Psoas muscle (tissue), 8 donors: Measurements from ENCODE around the gene SRSF5. TPM values are rescaled to one million over a fixed set of nuclear protein-coding genes. Genes with fewer than 3 reads are reported as not detected.

ENCODE experiments used
- ATAC-seq, 4 donors: fragments of 200-7000 bp; cut with Tn5 transposase; one replicate each; pipeline ENCODE4 v1.9.1; 2020; ENCODE audit warnings: moderate library complexity in 3 of 4, mild to moderate bottlenecking in 2 of 4
- DNase-seq, 2 donors: peaks; one replicate each; pipeline ENCODE4 v3.0.0-alpha.2; 2020
- H3K27ac ChIP-seq: fragments of 200-600 bp; one replicate; pipeline ENCODE4 v1.8.0; 2022
- H3K27me3 ChIP-seq, 3 donors: fragments of 200-600 bp in 1 of 3; one replicate each; pipeline versions ENCODE4 v1.6.1 to v1.8.0; 2013 to 2022; ENCODE audit warnings: low read length in 2 of 3, mild to moderate bottlenecking in 2 of 3, moderate library complexity in 1 of 3; ENCODE audit not compliant: insufficient read depth in 3 of 3
- H3K36me3 ChIP-seq, 2 donors: fragments of 200-600 bp in 1 of 2; one replicate each; pipeline versions ENCODE4 v1.6.1 to v1.8.0; 2013 to 2022; ENCODE audit warnings: low read depth in 1 of 2, mild to moderate bottlenecking in 1 of 2, moderate library complexity in 1 of 2; ENCODE audit not compliant: insufficient read depth in 1 of 2
- H3K4me1 ChIP-seq: fragments of 200-600 bp; one replicate; pipeline ENCODE4 v1.8.0; 2022
- H3K4me3 ChIP-seq: fragments of 200-600 bp; one replicate; pipeline ENCODE4 v1.8.0; 2022; ENCODE audit warnings: mild to moderate bottlenecking
- H3K9me3 ChIP-seq: fragments of 200-600 bp; one replicate; pipeline ENCODE4 v1.8.0; 2022
- CTCF ChIP-seq: fragments of 200-600 bp; IDR thresholded peaks from one replicate; pipeline ENCODE4 v1.8.0; 2022; ENCODE audit warnings: antibody characterized with exemption
- WGBS, 3 donors: extraction: QIAGEN DNeasy Blood & Tissue Kit; methylation state at CpG; one replicate each; pipeline versions ENCODE4 v1.1.6 to v1.1.7; 2013; 5-methylcytosine and 5-hydroxymethylcytosine counted together
- intact Hi-C, 2 donors: fragments of 100-400 bp; cut with DNase I; formaldehyde crosslinking; loops; one replicate each; pipeline versions ENCODE4 v1.11.0 to v1.14.2; 2022
- polyA plus RNA-seq, 3 donors: library from polyadenylated mRNA; stranded (reverse); fragments of 200-250 nt; gene quantifications; one replicate each; pipeline ENCODE4 v1.2.3, GENCODE V29; 2013
- total RNA-seq, 4 donors: library from RNA; stranded (reverse); fragmentation: NEBNext Ultra II Directional in 2 of 4; extraction: Animal tissue kit (Norgen Biotek cat#: 25700) in 2 of 4; gene quantifications; one replicate each; pipeline versions ENCODE4 v1.2.1 to v1.2.4, GENCODE V29; 2021 to 2023
- donor health status: healthy with polysubstance abuse.
- donor health status: DM: no; HTN: no; CAD: no; lungs with moderate emphysema.
- donor health status: Bipolar disorder and iron deficiency.
- donor health status: healthy.
- donor health status: DM: yes; HTN: yes; CAD: no.
- donor health status: DM: no; HTN: no; CAD: no.
- donor health status: DM: no; HTN: no; CAD: no.
- donor health status: DM: yes; HTN: yes; CAD: no.

Gene SRSF5
- total and polyA plus RNA-seq, 7 donors: 72.7 to 171 (median 103) TPM

GRCh38 chr14:69795691-69796090 lies 28.7 kb downstream of the SRSF5 start:
- WGBS, 3 donors: 66 to 86% (median 85%) methylated on average over 4 of the region's 4 CpGs
- intact Hi-C loops: no loop called here
- no peak for TF ChIP-seq CTCF
- Histone ChIP-seq H3K9me3 (no peaks in the 10 kb centered on the region), H3K36me3 (no peaks in the 10 kb centered on the region), H3K27ac (no peak overlapping the region), H3K27me3 (no peaks in the 10 kb centered on the region), H3K4me3 (no peak overlapping the region), H3K4me1 (no peaks in the 10 kb centered on the region)
- DNase-seq (no peak), ATAC-seq (no peak)

- no peak for DNase-seq
- Histone ChIP-seq H3K4me1 (no peaks in the 10 kb centered on the region), H3K4me3 (no peak within 1 kb of the TSS), H3K9me3 (no peaks in the 10 kb centered on the region), H3K27me3 (no peaks in the 10 kb centered on the region), H3K27ac (no peak within 1 kb of the TSS), H3K36me3 (no peaks in the 10 kb centered on the region)
- intact Hi-C loops: no loop called here
- 91 to 92% (median 92%) methylated on average over 11 of the region's 11 CpGs for WGBS, 3 donors
- no peak for ATAC-seq
- no peak for TF ChIP-seq CTCF
These were observed 30.0 kb downstream of the SRSF5 start, which contains the start of gene SLC10A1 for GRCh38 chr14:69796797-69797500. SLC10A1 (minus strand) TSS chr14:69797241; CDS start chr14:69797155, 86 bp downstream.

- 79 to 88% (median 84%) methylated on average over 5 of the region's 5 CpGs for WGBS, 3 donors
- intact Hi-C loops: no loop called here
- no peak for ATAC-seq
These were observed 30.8 kb downstream of the SRSF5 start for GRCh38 chr14:69797573-69798338.

GRCh38 chr14:69798339-69798735 lies 31.4 kb downstream of the SRSF5 start:
- Histone ChIP-seq H3K27ac (no peak overlapping the region), H3K27me3 (no peaks in the 10 kb centered on the region), H3K4me1 (no peaks in the 10 kb centered on the region), H3K4me3 (no peak overlapping the region), H3K36me3 (no peaks in the 10 kb centered on the region), H3K9me3 (no peaks in the 10 kb centered on the region)
- DNase-seq (no peak), ATAC-seq (no peak)
- WGBS, 3 donors: 93 to 97% (median 94%) methylated on average over 4 of the region's 4 CpGs
- TF ChIP-seq CTCF: no peak
- intact Hi-C loops: no loop called here

More at GRCh38 chr14:69797573-69798338, 30.8 kb downstream of the SRSF5 start:
- no peak for DNase-seq
- no peaks in the 10 kb centered on the region for H3K9me3 ChIP-seq
- no peaks in the 10 kb centered on the region for H3K4me1 ChIP-seq
- H3K4me3 ChIP-seq: no peak overlapping the region
- no peaks in the 10 kb centered on the region for H3K36me3 ChIP-seq
- H3K27ac ChIP-seq: no peak overlapping the region
- no peaks in the 10 kb centered on the region for H3K27me3 ChIP-seq
- no peak for TF ChIP-seq CTCF
